Activated naive CD4-positive, alpha-beta T cell treated with Interleukin-2 at 50 U/mL for 16 hours (primary cell): Measurements from ENCODE around the gene UBL4A.

ENCODE experiments used
- DNase-seq: peaks from one replicate; pipeline ENCODE4 v3.0.0-alpha.2; 2020

The UBL4A gene

GRCh38 chrX:154460326-154460725 lies 26.1 kb downstream of the UBL4A start:
- DNase-seq = no peak

- DNase-seq = no peak
These were observed 26.6 kb downstream of the UBL4A start for GRCh38 chrX:154459832-154460231.

GRCh38 chrX:154458954-154459778 lies 27.2 kb downstream of the UBL4A start:
- no peak for DNase-seq

- DNase-seq = peak; percentile 68
These were observed 28.1 kb downstream of the UBL4A start, which contains the start of gene PLXNA3 for GRCh38 chrX:154458116-154458953. Gene PLXNA3, plus strand, starts transcription at chrX:154458281. Its CDS starts 1,903 bp downstream, at chrX:154460184.

- peak; percentile 54 for DNase-seq
These were observed 28.8 kb downstream of the UBL4A start for GRCh38 chrX:154457491-154458115.

GRCh38 chrX:154452823-154453222 lies 33.6 kb downstream of the UBL4A start:
- no peak for DNase-seq

- no peak for DNase-seq
These were observed 36.1 kb downstream of the UBL4A start for GRCh38 chrX:154450312-154450711.

- no peak for DNase-seq
These were observed 36.8 kb downstream of the UBL4A start for GRCh38 chrX:154449618-154450017.

- no peak for DNase-seq
These were observed 37.9 kb downstream of the UBL4A start for GRCh38 chrX:154448484-154448883.

GRCh38 chrX:154446430-154446829 lies 40.0 kb downstream of the UBL4A start:
- DNase-seq = no peak

GRCh38 chrX:154445776-154446175 lies 40.6 kb downstream of the UBL4A start:
- no peak for DNase-seq

- DNase-seq = no peak
These were observed 41.6 kb downstream of the UBL4A start for GRCh38 chrX:154444755-154445246.

- peak; percentile 77 for DNase-seq
These were observed 42.2 kb downstream of the UBL4A start, which contains the start of gene FAM50A for GRCh38 chrX:154443992-154444754. Gene FAM50A, plus strand, starts transcription at chrX:154444141. Its CDS starts 95 bp downstream, at chrX:154444236.

- DNase-seq = no peak
These were observed 42.9 kb downstream of the UBL4A start for GRCh38 chrX:154443479-154443910.

GRCh38 chrX:154441984-154442707 lies 44.3 kb downstream of the UBL4A start:
- no peak for DNase-seq

GRCh38 chrX:154441564-154441963 lies 44.9 kb downstream of the UBL4A start:
- no peak for DNase-seq

GRCh38 chrX:154440623-154441357 lies 45.6 kb downstream of the UBL4A start:
- no peak for DNase-seq

GRCh38 chrX:154439841-154440240 lies 46.6 kb downstream of the UBL4A start:
- DNase-seq = no peak

- no peak for DNase-seq
These were observed 48.2 kb downstream of the UBL4A start for GRCh38 chrX:154437971-154438893.
